H9 (cell line): ENCODE results near the gene TEX35. TPM values are rescaled to one million over a fixed set of nuclear protein-coding genes. Genes with fewer than 3 reads are reported as not detected.

Source experiments
- DNase-seq: peaks from one replicate; pipeline ENCODE4 v3.0.0-alpha.2; 2017
- H2AFZ ChIP-seq: one replicate; pipeline ENCODE4 v1.6.1; 2013; ENCODE audit warnings: mild to moderate bottlenecking, low read length, control low read depth, moderate library complexity
- H2AK5ac ChIP-seq: 2 replicates; pipeline ENCODE4 v1.6.1; 2013; ENCODE audit warnings: low read length, control low read depth, mixed read lengths; ENCODE audit not compliant: insufficient read length
- H2BK120ac ChIP-seq: one replicate; pipeline ENCODE4 v1.6.1; 2013; ENCODE audit warnings: low read depth, mild to moderate bottlenecking, low read length, control low read depth, inconsistent platforms; ENCODE audit not compliant: poor library complexity, severe bottlenecking
- H2BK12ac ChIP-seq: 2 replicates; pipeline ENCODE4 v1.6.1; 2013; ENCODE audit warnings: low read length, control low read depth, mixed read lengths, low read depth; ENCODE audit not compliant: insufficient read length
- H2BK15ac ChIP-seq: 2 replicates; pipeline ENCODE4 v1.6.1; 2013; ENCODE audit warnings: low read depth, low read length, control low read depth
- H2BK20ac ChIP-seq: one replicate; pipeline ENCODE4 v1.6.1; 2013; ENCODE audit warnings: low read depth, mild to moderate bottlenecking, low read length, control low read depth, inconsistent platforms; ENCODE audit not compliant: poor library complexity, severe bottlenecking
- H2BK5ac ChIP-seq: 2 replicates; pipeline ENCODE4 v1.6.1; 2013; ENCODE audit warnings: low read length, control low read depth, mixed read lengths; ENCODE audit not compliant: insufficient read length
- H3K14ac ChIP-seq: 2 replicates; pipeline ENCODE4 v1.6.1; 2013; ENCODE audit warnings: low read length, control low read depth; ENCODE audit not compliant: insufficient read depth
- H3K18ac ChIP-seq: 2 replicates; pipeline ENCODE4 v1.6.1; 2013; ENCODE audit warnings: low read depth, mild to moderate bottlenecking, mixed read lengths, low read length, control low read depth; ENCODE audit not compliant: insufficient read length
- H3K23ac ChIP-seq: 2 replicates; pipeline ENCODE4 v1.6.1; 2013; ENCODE audit warnings: low read length, control low read depth, mixed read lengths, low read depth; ENCODE audit not compliant: insufficient read length
- H3K23me2 ChIP-seq: 2 replicates; pipeline ENCODE4 v1.6.1; 2013; ENCODE audit warnings: low read depth, mild to moderate bottlenecking, mixed read lengths, low read length, control low read depth; ENCODE audit not compliant: insufficient read length, poor library complexity, severe bottlenecking
- H3K27ac ChIP-seq: 2 replicates; pipeline ENCODE4 v1.5.1; 2013; ENCODE audit warnings: low read length, control low read depth, mixed read lengths, low read depth; ENCODE audit not compliant: insufficient read length
- H3K27me3 ChIP-seq: 2 replicates; pipeline ENCODE4 v1.6.1; 2013; ENCODE audit warnings: low read length, control low read depth, inconsistent platforms; ENCODE audit not compliant: insufficient read depth
- H3K4ac ChIP-seq: 2 replicates; pipeline ENCODE4 v1.6.1; 2013; ENCODE audit warnings: low read depth, mild to moderate bottlenecking, control low read depth, inconsistent platforms, low read length, moderate library complexity
- H3K4me1 ChIP-seq: 2 replicates; pipeline ENCODE4 v1.6.1; 2013; ENCODE audit warnings: low read length, control low read depth, inconsistent platforms; ENCODE audit not compliant: insufficient read depth
- H3K4me2 ChIP-seq: 2 replicates; pipeline ENCODE4 v1.6.1; 2013; ENCODE audit warnings: low read length, control low read depth, mixed read lengths; ENCODE audit not compliant: insufficient read length, insufficient read depth
- H3K56ac ChIP-seq: 2 replicates; pipeline ENCODE4 v1.6.1; 2013; ENCODE audit warnings: low read depth, mild to moderate bottlenecking, mixed read lengths, low read length, control low read depth; ENCODE audit not compliant: insufficient read length
- H3K79me1 ChIP-seq: 2 replicates; pipeline ENCODE4 v1.6.1; 2013; ENCODE audit warnings: low read depth, mild to moderate bottlenecking, moderate library complexity, low read length, control low read depth, inconsistent platforms; ENCODE audit not compliant: insufficient read depth, poor library complexity, severe bottlenecking
- H3K79me2 ChIP-seq: 2 replicates; pipeline ENCODE4 v1.6.1; 2013; ENCODE audit warnings: low read length, control low read depth, inconsistent platforms; ENCODE audit not compliant: insufficient read depth
- H3K9ac ChIP-seq: 2 replicates; pipeline ENCODE4 v1.6.1; 2013; ENCODE audit warnings: low read length, control low read depth, mixed read lengths; ENCODE audit not compliant: insufficient read length; ENCODE audit errors: extremely low read depth
- H3K9me3 ChIP-seq: one replicate; pipeline ENCODE4 v1.6.1; 2013; ENCODE audit warnings: low read depth, low read length, inconsistent platforms; ENCODE audit not compliant: control insufficient read depth
- H3T11ph ChIP-seq: one replicate; pipeline ENCODE4 v1.6.1; 2013; ENCODE audit warnings: mild to moderate bottlenecking, low read length, control low read depth, inconsistent platforms
- H4K20me1 ChIP-seq: one replicate; pipeline ENCODE4 v1.6.1; 2013; ENCODE audit not compliant: control insufficient read depth, insufficient read length, insufficient read depth
- H4K5ac ChIP-seq: 2 replicates; pipeline ENCODE4 v1.6.1; 2013; ENCODE audit warnings: low read depth, mild to moderate bottlenecking, mixed read lengths, low read length, control low read depth; ENCODE audit not compliant: insufficient read length
- H4K8ac ChIP-seq: replicated peaks from 2 replicates; pipeline ENCODE4 v1.6.1; 2013; ENCODE audit warnings: low read length, control low read depth, mixed read lengths, low read depth; ENCODE audit not compliant: insufficient read length
- H4K91ac ChIP-seq: 2 replicates; pipeline ENCODE4 v1.6.1; 2013; ENCODE audit warnings: low read depth, mild to moderate bottlenecking, moderate library complexity, mixed read lengths, low read length, control low read depth; ENCODE audit not compliant: insufficient read length
- H3K27ac Mint-ChIP-seq, 3 experiments: 2 replicates in 2 of 3; 3 replicates in 1 of 3; pipeline ENCODE4 v1.8.0; 2020 to 2021; ENCODE audit warnings: mixed read lengths in 3 of 3, mild to moderate bottlenecking in 1 of 3, moderate library complexity in 1 of 3
- H3K27me3 Mint-ChIP-seq: 2 replicates; pipeline ENCODE4 v1.8.0; 2021; ENCODE audit warnings: low read depth, mild to moderate bottlenecking, moderate library complexity, mixed read lengths
- H3K36me3 Mint-ChIP-seq, 3 experiments: 2 replicates in 2 of 3; 3 replicates in 1 of 3; pipeline ENCODE4 v1.8.0; 2020 to 2021; ENCODE audit warnings: low read depth in 3 of 3, mixed read lengths in 3 of 3; ENCODE audit not compliant: insufficient read depth in 1 of 3
- H3K4me1 Mint-ChIP-seq, 2 experiments: 2 replicates each; pipeline ENCODE4 v1.8.0; 2020; ENCODE audit warnings: mixed read lengths in 2 of 2
- H3K4me3 Mint-ChIP-seq, 2 experiments: 2 replicates in 1 of 2; 3 replicates in 1 of 2; pipeline ENCODE4 v1.8.0; 2020 to 2021; ENCODE audit warnings: mild to moderate bottlenecking in 2 of 2, mixed read lengths in 2 of 2, moderate library complexity in 1 of 2
- H3K9me3 Mint-ChIP-seq, 2 experiments: 2 replicates in 1 of 2; 3 replicates in 1 of 2; pipeline ENCODE4 v1.8.0; 2020; ENCODE audit warnings: mild to moderate bottlenecking in 2 of 2, mixed read lengths in 2 of 2, moderate library complexity in 1 of 2
- CTCF ChIP-seq: fragments of 200-600 bp; sonication (generic); conservative IDR thresholded peaks from 3 replicates; pipeline ENCODE4 v1.8.0; 2021; ENCODE audit warnings: antibody characterized with exemption, mild to moderate bottlenecking
- WGBS: extraction: QIAGEN DNeasy Blood & Tissue Kit; methylation state at CpG from one replicate; pipeline ENCODE4 v1.1.7; 2013; ENCODE audit warnings: missing lambda C conversion rate, low lambda C conversion rate, mixed read lengths; ENCODE audit not compliant: insufficient read length; ENCODE audit errors: extremely low coverage; 5-methylcytosine and 5-hydroxymethylcytosine counted together
- total RNA-seq: library from RNA; stranded (reverse); gene quantifications from 2 replicates; pipeline ENCODE4 v1.2.1, GENCODE V29; 2021

The TEX35 gene
- total RNA-seq, 1 experiment from 2014 or later = not detected

- H2AK5ac ChIP-seq = no peak overlapping the region
- H3T11ph ChIP-seq = no peak overlapping the region
Measured at GRCh38 chr1:178493301-178493741, 19.6 kb upstream of the TEX35 start.

More at GRCh38 chr1:178493301-178493741, 19.6 kb upstream of the TEX35 start:
- H2AFZ ChIP-seq = no peak overlapping the region
- TF ChIP-seq CTCF = no peak
- H3K4me1 ChIP-seq = no peaks in the 10 kb centered on the region; the same call in 1 of the 2 replicates
- H2BK5ac ChIP-seq = no peak overlapping the region
- no peak overlapping the region for H2BK15ac ChIP-seq
- no peak overlapping the region for H3K23ac ChIP-seq
- WGBS = no CpG with 5 or more reads among the region's 16 CpGs
- H2BK20ac ChIP-seq = no peak overlapping the region
- H4K5ac ChIP-seq = no peak overlapping the region
- Mint-ChIP-seq H3K27ac (no peak overlapping the region), H3K9me3 (no peaks in the 10 kb centered on the region), H3K4me1 (peaks cover 7 to 13% of the 10 kb centered on the region in 2 experiments), H3K27me3 (peaks cover 6% of the 10 kb centered on the region), H3K36me3 (no peaks in the 10 kb centered on the region), H3K4me3 (no peak overlapping the region)
- DNase-seq = no peak
- H3K79me2 ChIP-seq = no peaks in the 10 kb centered on the region
- H3K79me1 ChIP-seq = no peaks in the 10 kb centered on the region
- H3K18ac ChIP-seq = no peak overlapping the region
- no peak overlapping the region for H3K4me2 ChIP-seq
- no peaks in the 10 kb centered on the region for H3K23me2 ChIP-seq
- H2BK120ac ChIP-seq = no peak overlapping the region
- H2BK12ac ChIP-seq = no peak overlapping the region
- H3K56ac ChIP-seq = no peak overlapping the region
- H3K14ac ChIP-seq = no peak overlapping the region; the same call in 1 of the 2 replicates
- H3K27ac ChIP-seq = no peak overlapping the region
- H3K4ac ChIP-seq = no peak overlapping the region
- H4K8ac ChIP-seq = no peak overlapping the region
- no peaks in the 10 kb centered on the region for H3K9me3 ChIP-seq
- no peak overlapping the region for H3K9ac ChIP-seq
- H4K91ac ChIP-seq = no peak overlapping the region
- no peaks in the 10 kb centered on the region for H4K20me1 ChIP-seq
- H3K27me3 ChIP-seq = no peaks in the 10 kb centered on the region
